H9 (cell line): ENCODE data around the gene MSL2. TPM values are rescaled to one million over a fixed set of nuclear protein-coding genes. Genes with fewer than 3 reads are reported as not detected.

Source experiments
- DNase-seq: peaks from one replicate; pipeline ENCODE4 v3.0.0-alpha.2; 2017
- H2AFZ ChIP-seq: one replicate; pipeline ENCODE4 v1.6.1; 2013; ENCODE audit warnings: mild to moderate bottlenecking, low read length, control low read depth, moderate library complexity
- H2AK5ac ChIP-seq: 2 replicates; pipeline ENCODE4 v1.6.1; 2013; ENCODE audit warnings: low read length, control low read depth, mixed read lengths; ENCODE audit not compliant: insufficient read length
- H2BK120ac ChIP-seq: one replicate; pipeline ENCODE4 v1.6.1; 2013; ENCODE audit warnings: low read depth, mild to moderate bottlenecking, low read length, control low read depth, inconsistent platforms; ENCODE audit not compliant: poor library complexity, severe bottlenecking
- H2BK12ac ChIP-seq: 2 replicates; pipeline ENCODE4 v1.6.1; 2013; ENCODE audit warnings: low read length, control low read depth, mixed read lengths, low read depth; ENCODE audit not compliant: insufficient read length
- H2BK15ac ChIP-seq: 2 replicates; pipeline ENCODE4 v1.6.1; 2013; ENCODE audit warnings: low read depth, low read length, control low read depth
- H2BK20ac ChIP-seq: one replicate; pipeline ENCODE4 v1.6.1; 2013; ENCODE audit warnings: low read depth, mild to moderate bottlenecking, low read length, control low read depth, inconsistent platforms; ENCODE audit not compliant: poor library complexity, severe bottlenecking
- H2BK5ac ChIP-seq: 2 replicates; pipeline ENCODE4 v1.6.1; 2013; ENCODE audit warnings: low read length, control low read depth, mixed read lengths; ENCODE audit not compliant: insufficient read length
- H3K14ac ChIP-seq: 2 replicates; pipeline ENCODE4 v1.6.1; 2013; ENCODE audit warnings: low read length, control low read depth; ENCODE audit not compliant: insufficient read depth
- H3K18ac ChIP-seq: 2 replicates; pipeline ENCODE4 v1.6.1; 2013; ENCODE audit warnings: low read depth, mild to moderate bottlenecking, mixed read lengths, low read length, control low read depth; ENCODE audit not compliant: insufficient read length
- H3K23ac ChIP-seq: 2 replicates; pipeline ENCODE4 v1.6.1; 2013; ENCODE audit warnings: low read length, control low read depth, mixed read lengths, low read depth; ENCODE audit not compliant: insufficient read length
- H3K23me2 ChIP-seq: 2 replicates; pipeline ENCODE4 v1.6.1; 2013; ENCODE audit warnings: low read depth, mild to moderate bottlenecking, mixed read lengths, low read length, control low read depth; ENCODE audit not compliant: insufficient read length, poor library complexity, severe bottlenecking
- H3K27ac ChIP-seq: 2 replicates; pipeline ENCODE4 v1.5.1; 2013; ENCODE audit warnings: low read length, control low read depth, mixed read lengths, low read depth; ENCODE audit not compliant: insufficient read length
- H3K27me3 ChIP-seq: 2 replicates; pipeline ENCODE4 v1.6.1; 2013; ENCODE audit warnings: low read length, control low read depth, inconsistent platforms; ENCODE audit not compliant: insufficient read depth
- H3K4ac ChIP-seq: 2 replicates; pipeline ENCODE4 v1.6.1; 2013; ENCODE audit warnings: low read depth, mild to moderate bottlenecking, control low read depth, inconsistent platforms, low read length, moderate library complexity
- H3K4me1 ChIP-seq: 2 replicates; pipeline ENCODE4 v1.6.1; 2013; ENCODE audit warnings: low read length, control low read depth, inconsistent platforms; ENCODE audit not compliant: insufficient read depth
- H3K4me2 ChIP-seq: 2 replicates; pipeline ENCODE4 v1.6.1; 2013; ENCODE audit warnings: low read length, control low read depth, mixed read lengths; ENCODE audit not compliant: insufficient read length, insufficient read depth
- H3K56ac ChIP-seq: 2 replicates; pipeline ENCODE4 v1.6.1; 2013; ENCODE audit warnings: low read depth, mild to moderate bottlenecking, mixed read lengths, low read length, control low read depth; ENCODE audit not compliant: insufficient read length
- H3K79me1 ChIP-seq: 2 replicates; pipeline ENCODE4 v1.6.1; 2013; ENCODE audit warnings: low read depth, mild to moderate bottlenecking, moderate library complexity, low read length, control low read depth, inconsistent platforms; ENCODE audit not compliant: insufficient read depth, poor library complexity, severe bottlenecking
- H3K79me2 ChIP-seq: 2 replicates; pipeline ENCODE4 v1.6.1; 2013; ENCODE audit warnings: low read length, control low read depth, inconsistent platforms; ENCODE audit not compliant: insufficient read depth
- H3K9ac ChIP-seq: 2 replicates; pipeline ENCODE4 v1.6.1; 2013; ENCODE audit warnings: low read length, control low read depth, mixed read lengths; ENCODE audit not compliant: insufficient read length; ENCODE audit errors: extremely low read depth
- H3K9me3 ChIP-seq: one replicate; pipeline ENCODE4 v1.6.1; 2013; ENCODE audit warnings: low read depth, low read length, inconsistent platforms; ENCODE audit not compliant: control insufficient read depth
- H3T11ph ChIP-seq: one replicate; pipeline ENCODE4 v1.6.1; 2013; ENCODE audit warnings: mild to moderate bottlenecking, low read length, control low read depth, inconsistent platforms
- H4K20me1 ChIP-seq: one replicate; pipeline ENCODE4 v1.6.1; 2013; ENCODE audit not compliant: control insufficient read depth, insufficient read length, insufficient read depth
- H4K5ac ChIP-seq: 2 replicates; pipeline ENCODE4 v1.6.1; 2013; ENCODE audit warnings: low read depth, mild to moderate bottlenecking, mixed read lengths, low read length, control low read depth; ENCODE audit not compliant: insufficient read length
- H4K8ac ChIP-seq: replicated peaks from 2 replicates; pipeline ENCODE4 v1.6.1; 2013; ENCODE audit warnings: low read length, control low read depth, mixed read lengths, low read depth; ENCODE audit not compliant: insufficient read length
- H4K91ac ChIP-seq: 2 replicates; pipeline ENCODE4 v1.6.1; 2013; ENCODE audit warnings: low read depth, mild to moderate bottlenecking, moderate library complexity, mixed read lengths, low read length, control low read depth; ENCODE audit not compliant: insufficient read length
- H3K27ac Mint-ChIP-seq, 3 experiments: 2 replicates in 2 of 3; 3 replicates in 1 of 3; pipeline ENCODE4 v1.8.0; 2020 to 2021; ENCODE audit warnings: mixed read lengths in 3 of 3, mild to moderate bottlenecking in 1 of 3, moderate library complexity in 1 of 3
- H3K27me3 Mint-ChIP-seq: 2 replicates; pipeline ENCODE4 v1.8.0; 2021; ENCODE audit warnings: low read depth, mild to moderate bottlenecking, moderate library complexity, mixed read lengths
- H3K36me3 Mint-ChIP-seq, 3 experiments: 2 replicates in 2 of 3; 3 replicates in 1 of 3; pipeline ENCODE4 v1.8.0; 2020 to 2021; ENCODE audit warnings: low read depth in 3 of 3, mixed read lengths in 3 of 3; ENCODE audit not compliant: insufficient read depth in 1 of 3
- H3K4me1 Mint-ChIP-seq, 2 experiments: 2 replicates each; pipeline ENCODE4 v1.8.0; 2020; ENCODE audit warnings: mixed read lengths in 2 of 2
- H3K4me3 Mint-ChIP-seq, 2 experiments: 2 replicates in 1 of 2; 3 replicates in 1 of 2; pipeline ENCODE4 v1.8.0; 2020 to 2021; ENCODE audit warnings: mild to moderate bottlenecking in 2 of 2, mixed read lengths in 2 of 2, moderate library complexity in 1 of 2
- H3K9me3 Mint-ChIP-seq, 2 experiments: 2 replicates in 1 of 2; 3 replicates in 1 of 2; pipeline ENCODE4 v1.8.0; 2020; ENCODE audit warnings: mild to moderate bottlenecking in 2 of 2, mixed read lengths in 2 of 2, moderate library complexity in 1 of 2
- CTCF ChIP-seq: fragments of 200-600 bp; sonication (generic); conservative IDR thresholded peaks from 3 replicates; pipeline ENCODE4 v1.8.0; 2021; ENCODE audit warnings: antibody characterized with exemption, mild to moderate bottlenecking
- WGBS: extraction: QIAGEN DNeasy Blood & Tissue Kit; methylation state at CpG from one replicate; pipeline ENCODE4 v1.1.7; 2013; ENCODE audit warnings: missing lambda C conversion rate, low lambda C conversion rate, mixed read lengths; ENCODE audit not compliant: insufficient read length; ENCODE audit errors: extremely low coverage; 5-methylcytosine and 5-hydroxymethylcytosine counted together
- total RNA-seq: library from RNA; stranded (reverse); gene quantifications from 2 replicates; pipeline ENCODE4 v1.2.1, GENCODE V29; 2021

The MSL2 gene
- total RNA-seq, 1 experiment from 2014 or later = 42.7 TPM

GRCh38 chr3:136245691-136246090, 49.6 kb upstream of the MSL2 start:
- no peak overlapping the region for H2BK20ac ChIP-seq
- H3K36me3 Mint-ChIP-seq = no peaks in the 10 kb centered on the region
- H2BK12ac ChIP-seq = no peak overlapping the region
- no peaks in the 10 kb centered on the region for H3K23me2 ChIP-seq
- no peak overlapping the region for H3K23ac ChIP-seq
- H3K9me3 ChIP-seq = no peaks in the 10 kb centered on the region
- H3T11ph ChIP-seq = no peak overlapping the region
- H4K91ac ChIP-seq = no peak overlapping the region
- no peak overlapping the region for H3K9ac ChIP-seq
- no peak overlapping the region for H3K18ac ChIP-seq
- no peaks in the 10 kb centered on the region; the same call in 1 of the 2 replicates for H3K79me2 ChIP-seq
- H3K27ac ChIP-seq = no peak overlapping the region
- DNase-seq = no peak
- no peaks in the 10 kb centered on the region for H3K27me3 ChIP-seq
- no peaks in the 10 kb centered on the region for H3K4me1 ChIP-seq
- H2AFZ ChIP-seq = no peak overlapping the region
- H3K4me2 ChIP-seq = no peak overlapping the region
- H4K8ac ChIP-seq = no peak overlapping the region
- no peak overlapping the region for H3K4me3 Mint-ChIP-seq
- H2BK15ac ChIP-seq = no peak overlapping the region
- no peak overlapping the region for H3K27ac Mint-ChIP-seq
- no peaks in the 10 kb centered on the region for H4K20me1 ChIP-seq
- no peak overlapping the region for H2AK5ac ChIP-seq
- no peaks in the 10 kb centered on the region for H3K9me3 Mint-ChIP-seq
- H3K56ac ChIP-seq = no peak overlapping the region
- no peak overlapping the region for H4K5ac ChIP-seq
- H2BK120ac ChIP-seq = no peak overlapping the region
- H3K14ac ChIP-seq = no peak overlapping the region
- WGBS = no CpG with 5 or more reads among the region's 3 CpGs
- no peaks in the 10 kb centered on the region for H3K79me1 ChIP-seq
- H2BK5ac ChIP-seq = no peak overlapping the region
- no peak for TF ChIP-seq CTCF
- peaks cover 18% of the 10 kb centered on the region for H3K27me3 Mint-ChIP-seq
- H3K4me1 Mint-ChIP-seq = peaks cover 10% of the 10 kb centered on the region in 2 experiments
- no peak overlapping the region for H3K4ac ChIP-seq
